ENCODE results near the gene TMCC3. TPM values are rescaled to one million over a fixed set of nuclear protein-coding genes. Genes with fewer than 3 reads are reported as not detected.

The TMCC3 gene
- total RNA-seq, 1 donor from 2014 or later, result 24.2 TPM

- no peak for TF ChIP-seq CTCF (IDR thresholded peaks at IDR 0.05)
- Mint-ChIP-seq H3K9me3 (no peaks in the 10 kb centered on the region), H3K36me3 (ENCODE audit: low read depth) (peaks cover 13% of the 10 kb centered on the region), H3K27ac (no peak overlapping the region), H3K4me3 (no peak overlapping the region), H3K4me1 (peaks cover 10% of the 10 kb centered on the region), H3K27me3 (no peaks in the 10 kb centered on the region)
- ChIA-PET POLR2A (no interaction called here), CTCF (interaction anchor here (1.3 kb wide), 1 partner anchor 33 kb away, joined by 3 read pairs; no protein-coding TSS in a partner anchor)
- ATAC-seq (ENCODE audit: low read depth), result no peak
- intact Hi-C loops (cut with micrococcal nuclease), result no loop called here
- no peak for DNase-seq
These were observed 13.8 kb downstream of the TMCC3 start for GRCh38 chr12:94636462-94637085.

DNA sequence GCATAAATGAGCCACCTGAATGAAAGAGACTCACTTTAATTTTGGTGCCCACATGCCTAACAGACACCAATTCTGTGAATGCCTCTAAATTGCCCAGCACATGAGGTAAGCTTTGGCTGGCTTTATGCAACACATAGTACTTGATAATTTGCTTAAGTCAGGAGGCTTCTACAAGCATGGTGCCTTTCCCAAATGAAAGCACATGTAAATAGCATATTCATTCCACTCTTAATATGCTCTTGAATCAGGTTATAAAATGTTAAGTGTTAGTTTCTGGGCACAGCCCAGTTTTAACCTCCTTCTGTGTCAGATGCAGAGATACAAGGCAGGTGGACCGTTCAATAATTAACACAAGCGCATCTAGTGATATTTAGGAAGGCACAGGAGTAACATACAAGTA is 15.6 kb downstream of the TMCC3 start:
- no peaks in the 10 kb centered on the region for H3K27me3 Mint-ChIP-seq

GRCh38 chr12:94633401-94633800 is 17.0 kb downstream of the TMCC3 start:
- ATAC-seq (ENCODE audit: low read depth) (no peak), DNase-seq (no peak)
- intact Hi-C loops (cut with micrococcal nuclease), result no loop called here
- H3K4me1 Mint-ChIP-seq, result no peaks in the 10 kb centered on the region
- H3K36me3 Mint-ChIP-seq (ENCODE audit: low read depth), result peaks cover 7% of the 10 kb centered on the region
- no peak overlapping the region for H3K27ac Mint-ChIP-seq
- ChIA-PET POLR2A (no interaction called here), CTCF (no interaction called here)
- no peak overlapping the region for H3K4me3 Mint-ChIP-seq
- H3K27me3 Mint-ChIP-seq, result no peaks in the 10 kb centered on the region
- TF ChIP-seq CTCF (IDR thresholded peaks at IDR 0.05), result no peak
- H3K9me3 Mint-ChIP-seq, result no peaks in the 10 kb centered on the region

More for the DNA sequence above, 15.6 kb downstream of the TMCC3 start:
- no peak for DNase-seq
- Mint-ChIP-seq H3K36me3 (ENCODE audit: low read depth) (peaks cover 7% of the 10 kb centered on the region), H3K9me3 (no peaks in the 10 kb centered on the region), H3K4me1 (no peaks in the 10 kb centered on the region), H3K4me3 (no peak overlapping the region), H3K27ac (no peak overlapping the region)
- intact Hi-C loops (cut with micrococcal nuclease), result no loop called here
- ChIA-PET CTCF (no interaction called here), POLR2A (no interaction called here)
- ATAC-seq (ENCODE audit: low read depth), result no peak
- TF ChIP-seq CTCF (IDR thresholded peaks at IDR 0.05), result no peak

GRCh38 chr12:94631058-94631457 is 19.3 kb downstream of the TMCC3 start:
- CTCF ChIA-PET, result no interaction called here
- Mint-ChIP-seq H3K27ac (no peak overlapping the region), H3K36me3 (ENCODE audit: low read depth) (peaks cover 6% of the 10 kb centered on the region), H3K4me3 (no peak overlapping the region), H3K27me3 (no peaks in the 10 kb centered on the region), H3K4me1 (no peaks in the 10 kb centered on the region), H3K9me3 (peaks cover 5% of the 10 kb centered on the region)
- no peak for TF ChIP-seq CTCF (IDR thresholded peaks at IDR 0.05)
- ATAC-seq (ENCODE audit: low read depth) (no peak), DNase-seq (no peak)
- POLR2A ChIA-PET, result no interaction called here
- intact Hi-C loops (cut with micrococcal nuclease), result no loop called here

GRCh38 chr12:94628819-94629472 is 21.4 kb downstream of the TMCC3 start:
- Mint-ChIP-seq H3K9me3 (peaks cover 8% of the 10 kb centered on the region), H3K27me3 (no peaks in the 10 kb centered on the region), H3K4me1 (no peaks in the 10 kb centered on the region), H3K36me3 (ENCODE audit: low read depth) (peaks cover 14% of the 10 kb centered on the region), H3K27ac (no peak overlapping the region), H3K4me3 (no peak overlapping the region)
- DNase-seq (no peak), ATAC-seq (ENCODE audit: low read depth) (no peak)
- CTCF ChIA-PET, result no interaction called here
- no peak for TF ChIP-seq CTCF (IDR thresholded peaks at IDR 0.05)
- intact Hi-C loops (cut with micrococcal nuclease), result no loop called here
- POLR2A ChIA-PET, result no interaction called here
